ENCODE measurements around the gene IMPDH2. TPM values are rescaled to one million over a fixed set of nuclear protein-coding genes. Genes with fewer than 3 reads are reported as not detected.

IMPDH2 gene
- total RNA-seq, 2 experiments from 2014 or later: 145 to 146 TPM

- POLR2A ChIA-PET: interaction anchor here (0.6 to 3.9 kb wide), 2 partner anchors 11 to 14 kb away, joined by 3 to 24 read pairs; partner anchors contain the start of gene WDR6
- H3K27ac Mint-ChIP-seq: no peak overlapping the region
- H3K36me3 Mint-ChIP-seq: peaks cover 6% of the 10 kb centered on the region
- H3K4me1 Mint-ChIP-seq: peaks cover 21% of the 10 kb centered on the region
- H3K4me3 Mint-ChIP-seq: no peak overlapping the region
- H3K27me3 Mint-ChIP-seq: no peaks in the 10 kb centered on the region
- DNase-seq (no peak), ATAC-seq (ENCODE audit: low read depth) (no peak)
- no peaks in the 10 kb centered on the region for H3K9me3 Mint-ChIP-seq
These were observed 32.6 kb downstream of the IMPDH2 start for GRCh38 chr3:48996640-48997039.

- DNase-seq (no peak), ATAC-seq (ENCODE audit: low read depth) (no peak)
- Mint-ChIP-seq H3K9me3 (no peaks in the 10 kb centered on the region), H3K27ac (peak overlapping the region; percentile 62), H3K27me3 (no peaks in the 10 kb centered on the region), H3K36me3 (peaks cover 6% of the 10 kb centered on the region), H3K4me1 (peaks cover 30% of the 10 kb centered on the region), H3K4me3 (no peak overlapping the region)
- POLR2A ChIA-PET: interaction anchor here (0.9 kb wide), 1 partner anchor 13 kb away, joined by 5 read pairs; the partner anchor contains the start of gene WDR6
These were observed 35.4 kb downstream of the IMPDH2 start for GRCh38 chr3:48993834-48994233.

DNA sequence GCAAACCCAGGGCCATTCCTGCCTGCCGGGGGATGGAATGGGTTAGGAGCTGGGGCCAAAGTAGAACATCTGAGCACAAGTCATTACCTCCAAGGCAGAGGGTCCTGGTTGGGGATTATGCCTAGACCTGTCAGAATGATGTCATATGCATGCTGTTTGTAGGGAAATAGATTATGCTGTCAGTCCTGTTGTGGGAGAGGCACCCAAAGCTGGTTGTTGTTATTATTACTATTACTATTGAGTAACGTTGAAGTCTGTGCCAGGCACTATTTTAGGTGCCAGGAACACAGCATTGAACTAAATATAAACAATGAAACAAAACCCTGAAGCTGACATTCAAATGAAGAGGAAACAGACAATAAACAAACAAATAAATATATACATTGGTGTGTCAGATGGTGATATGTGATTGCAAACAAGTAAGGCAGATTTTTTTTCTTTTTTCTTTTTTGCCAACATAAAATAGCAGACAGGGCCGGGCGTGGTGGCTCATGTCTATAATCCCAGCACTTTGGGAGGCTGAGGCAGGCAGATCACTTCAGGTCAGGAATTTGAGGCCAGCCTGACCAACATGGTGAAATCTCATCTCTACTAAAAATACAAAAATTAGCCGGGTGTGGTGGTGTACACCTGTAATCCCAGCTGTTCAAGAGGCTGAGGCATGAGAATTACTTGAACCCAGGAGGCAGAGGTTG is 37.2 kb downstream of the IMPDH2 start:
- H3K4me3 Mint-ChIP-seq: peak overlapping the region; percentile 85
- peak overlapping the region; percentile 7 for H3K27ac Mint-ChIP-seq
- ATAC-seq (ENCODE audit: low read depth): no peak
- peaks cover 6% of the 10 kb centered on the region for H3K36me3 Mint-ChIP-seq
- no peaks in the 10 kb centered on the region for H3K27me3 Mint-ChIP-seq
- no peaks in the 10 kb centered on the region for H3K9me3 Mint-ChIP-seq
- DNase-seq: no peak
- H3K4me1 Mint-ChIP-seq: peaks cover 40% of the 10 kb centered on the region
- POLR2A ChIA-PET: interaction anchor here (0.7 to 5.9 kb wide), 9 partner anchors 15 to 420 kb away, joined by 3 to 129 read pairs (median 7); partner anchors contain the start of genes ARIH2, DALRD3, IMPDH2 and NDUFAF3

GRCh38 chr3:48990636-48991469 is 38.3 kb downstream of the IMPDH2 start:
- peaks cover 40% of the 10 kb centered on the region for H3K4me1 Mint-ChIP-seq
- no peaks in the 10 kb centered on the region for H3K27me3 Mint-ChIP-seq
- peak overlapping the region; percentile 91 for H3K27ac Mint-ChIP-seq
- no peaks in the 10 kb centered on the region for H3K9me3 Mint-ChIP-seq
- peak overlapping the region; percentile 85 for H3K4me3 Mint-ChIP-seq
- DNase-seq: no peak
- ATAC-seq (ENCODE audit: low read depth): peak; percentile 8
- POLR2A ChIA-PET: interaction anchor here (1.4 to 5.9 kb wide), 8 partner anchors 10 to 130 kb away, joined by 4 to 129 read pairs (median 10); partner anchors contain the start of genes ARIH2, DALRD3, IMPDH2 and NDUFAF3
- peaks cover 6% of the 10 kb centered on the region for H3K36me3 Mint-ChIP-seq

DNA sequence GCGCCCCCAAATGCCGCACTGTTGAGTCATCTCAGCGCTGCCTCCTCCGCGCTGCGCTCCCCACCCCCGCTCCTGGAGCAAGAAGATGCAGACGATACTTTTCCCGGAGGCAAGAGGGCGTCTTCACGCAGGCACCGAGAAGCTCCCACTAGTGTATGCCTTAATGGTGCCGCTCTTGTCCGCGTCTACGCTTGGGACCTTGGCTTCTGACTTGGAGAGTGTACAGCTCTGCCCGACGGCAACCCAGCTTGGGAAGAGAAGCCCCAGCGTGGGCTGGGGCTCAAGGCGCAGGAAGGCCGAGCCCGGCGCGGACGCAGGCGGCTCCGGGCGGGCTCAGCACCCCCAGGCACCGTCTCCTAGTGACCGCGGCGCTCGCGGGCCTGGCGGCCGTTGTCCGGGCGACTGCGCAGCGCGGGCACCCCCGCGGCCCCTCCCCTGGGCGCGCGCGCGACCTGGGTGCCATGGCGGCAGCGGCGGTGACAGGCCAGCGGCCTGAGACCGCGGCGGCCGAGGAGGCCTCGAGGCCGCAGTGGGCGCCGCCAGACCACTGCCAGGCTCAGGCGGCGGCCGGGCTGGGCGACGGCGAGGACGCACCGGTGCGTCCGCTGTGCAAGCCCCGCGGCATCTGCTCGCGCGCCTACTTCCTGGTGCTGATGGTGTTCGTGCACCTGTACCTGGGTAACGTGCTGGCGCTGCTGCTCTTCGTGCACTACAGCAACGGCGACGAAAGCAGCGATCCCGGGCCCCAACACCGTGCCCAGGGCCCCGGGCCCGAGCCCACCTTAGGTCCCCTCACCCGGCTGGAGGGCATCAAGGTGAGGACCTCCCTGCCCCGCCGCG is 39.2 kb downstream of the IMPDH2 start, which contains the start of gene P4HTM:
Gene P4HTM (plus strand): TSS at position 446 of the 840 bp plus-strand sequence. CDS start 16 bp downstream, at position 462.
- peak; percentile 84 for DNase-seq
- H3K4me3 Mint-ChIP-seq: peak within 1 kb of the TSS; percentile 88
- POLR2A ChIA-PET: interaction anchor here (0.8 to 5.9 kb wide), 10 partner anchors 11 to 350 kb away, joined by 3 to 129 read pairs (median 8); partner anchors contain the start of genes ARIH2, DALRD3, IMPDH2 and NDUFAF3
- no peaks in the 10 kb centered on the region for H3K27me3 Mint-ChIP-seq
- H3K27ac Mint-ChIP-seq: peak within 1 kb of the TSS; percentile 91
- peaks cover 38% of the 10 kb centered on the region for H3K4me1 Mint-ChIP-seq
- H3K36me3 Mint-ChIP-seq: peaks cover 4% of the 10 kb centered on the region
- peak; percentile 81 for ATAC-seq (ENCODE audit: low read depth)
- H3K9me3 Mint-ChIP-seq: no peaks in the 10 kb centered on the region

- Mint-ChIP-seq H3K4me3 (peak overlapping the region; percentile 88), H3K27me3 (no peaks in the 10 kb centered on the region), H3K4me1 (peaks cover 37% of the 10 kb centered on the region), H3K27ac (peak overlapping the region; percentile 91), H3K36me3 (peaks cover 5% of the 10 kb centered on the region), H3K9me3 (no peaks in the 10 kb centered on the region)
- DNase-seq: no peak
- ATAC-seq (ENCODE audit: low read depth): no peak
- POLR2A ChIA-PET: interaction anchor here (0.5 to 5.9 kb wide), 12 partner anchors 12 to 351 kb away, joined by 3 to 129 read pairs (median 8); partner anchors contain the start of genes ARIH2, DALRD3, IMPDH2 and NDUFAF3
These were observed 39.9 kb downstream of the IMPDH2 start for GRCh38 chr3:48989126-48989795.

DNA sequence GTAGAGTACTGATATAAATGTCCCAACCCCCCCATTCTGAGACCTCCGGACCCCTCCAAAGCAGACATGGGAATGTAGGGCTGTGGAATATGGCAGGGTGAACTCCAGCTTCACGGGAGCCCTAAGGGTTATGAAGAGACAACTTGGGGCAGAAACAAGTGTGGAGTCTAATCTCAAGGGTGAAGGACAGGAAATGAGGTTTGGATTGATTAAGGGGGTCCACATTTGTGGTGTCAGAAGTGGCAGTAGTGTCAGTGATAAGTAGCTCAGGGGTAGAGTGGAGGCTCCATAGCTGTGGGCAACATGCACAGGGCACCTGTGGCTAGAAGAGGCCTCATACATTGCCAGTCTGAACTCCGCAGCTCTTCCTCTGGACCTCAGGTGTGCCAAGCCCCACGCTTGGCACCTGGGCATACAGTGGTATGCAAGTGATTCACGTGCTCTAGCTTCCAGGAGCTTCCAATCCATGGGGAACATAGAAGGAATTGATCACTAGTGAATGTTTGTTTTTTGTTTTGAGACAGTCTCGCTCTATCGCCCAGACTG is 43.3 kb downstream of the IMPDH2 start:
- DNase-seq (no peak), ATAC-seq (ENCODE audit: low read depth) (no peak)
- Mint-ChIP-seq H3K4me1 (peaks cover 20% of the 10 kb centered on the region), H3K27ac (peak overlapping the region; percentile 10), H3K27me3 (no peaks in the 10 kb centered on the region), H3K36me3 (peaks cover 4% of the 10 kb centered on the region), H3K9me3 (no peaks in the 10 kb centered on the region), H3K4me3 (no peak overlapping the region)
- POLR2A ChIA-PET: interaction anchor here (0.5 to 2.7 kb wide), 3 partner anchors 10 to 43 kb away, joined by 4 to 9 read pairs (median 8); partner anchors contain the start of genes IMPDH2 and WDR6

GRCh38 chr3:48984663-48985062 is 44.5 kb downstream of the IMPDH2 start:
- no peaks in the 10 kb centered on the region for H3K27me3 Mint-ChIP-seq
- H3K27ac Mint-ChIP-seq: no peak overlapping the region
- no peaks in the 10 kb centered on the region for H3K9me3 Mint-ChIP-seq
- ATAC-seq (ENCODE audit: low read depth): no peak
- no peak overlapping the region for H3K4me3 Mint-ChIP-seq
- peaks cover 20% of the 10 kb centered on the region for H3K4me1 Mint-ChIP-seq
- no peak for DNase-seq
- POLR2A ChIA-PET: interaction anchor here (1.2 to 2.7 kb wide), 2 partner anchors 23 to 38 kb away, joined by 3 to 8 read pairs; partner anchors contain the start of genes NDUFAF3 and WDR6
- H3K36me3 Mint-ChIP-seq: peaks cover 10% of the 10 kb centered on the region

- Mint-ChIP-seq H3K4me3 (no peak overlapping the region), H3K27me3 (no peaks in the 10 kb centered on the region), H3K27ac (no peak overlapping the region), H3K9me3 (no peaks in the 10 kb centered on the region), H3K36me3 (peaks cover 16% of the 10 kb centered on the region), H3K4me1 (peaks cover 12% of the 10 kb centered on the region)
- ATAC-seq (ENCODE audit: low read depth) (no peak), DNase-seq (no peak)
- POLR2A ChIA-PET: no interaction called here
These were observed 46.1 kb downstream of the IMPDH2 start for GRCh38 chr3:48983096-48983495.

- DNase-seq (no peak), ATAC-seq (ENCODE audit: low read depth) (no peak)
- no peak overlapping the region for H3K4me3 Mint-ChIP-seq
- no peak overlapping the region for H3K27ac Mint-ChIP-seq
- POLR2A ChIA-PET: interaction anchor here (0.9 kb wide), 1 partner anchor 47 kb away, joined by 3 read pairs; the partner anchor contains the start of gene IMPDH2
- no peaks in the 10 kb centered on the region for H3K27me3 Mint-ChIP-seq
- H3K36me3 Mint-ChIP-seq: peaks cover 18% of the 10 kb centered on the region
- H3K4me1 Mint-ChIP-seq: peaks cover 9% of the 10 kb centered on the region
- H3K9me3 Mint-ChIP-seq: no peaks in the 10 kb centered on the region
These were observed 46.5 kb downstream of the IMPDH2 start for GRCh38 chr3:48982686-48983085.

GRCh38 chr3:48982016-48982415 is 47.2 kb downstream of the IMPDH2 start:
- H3K27me3 Mint-ChIP-seq: no peaks in the 10 kb centered on the region
- no peak for ATAC-seq (ENCODE audit: low read depth)
- H3K9me3 Mint-ChIP-seq: no peaks in the 10 kb centered on the region
- POLR2A ChIA-PET: interaction anchor here (0.9 kb wide), 1 partner anchor 47 kb away, joined by 3 read pairs; the partner anchor contains the start of gene IMPDH2
- H3K36me3 Mint-ChIP-seq: peaks cover 18% of the 10 kb centered on the region
- DNase-seq: no peak
- H3K4me3 Mint-ChIP-seq: no peak overlapping the region
- H3K4me1 Mint-ChIP-seq: peaks cover 7% of the 10 kb centered on the region
- H3K27ac Mint-ChIP-seq: no peak overlapping the region

Data from activated naive CD8-positive, alpha-beta T cell treated with anti-CD3 and anti-CD28 coated beads, Interleukin-2, amount 10 ng/mL, durations not matched to agents 7 days and 5 days (primary cell).